Smooth muscle cell (in vitro differentiated cells): ENCODE data around the gene ANXA11. TPM values are rescaled to one million over a fixed set of nuclear protein-coding genes. Genes with fewer than 3 reads are reported as not detected.

Source experiments
- DNase-seq: peaks from one replicate; lab custom pipeline; 2025; ENCODE audit not compliant: unreplicated experiment; lab: John Stamatoyannopoulos, UW
- H2AFZ ChIP-seq: fragments of 200-600 bp; sonication (generic); 2 replicates; pipeline ENCODE4 v1.6.0; 2016; ENCODE audit warnings: antibody characterized with exemption, low read depth, mild to moderate bottlenecking
- H3F3A ChIP-seq: fragments of 200-600 bp; sonication (generic); 2 replicates; pipeline ENCODE4 v1.6.0; 2017; ENCODE audit warnings: antibody characterized with exemption, low read depth
- H3K27ac ChIP-seq: fragments of 200-600 bp; sonication (generic); 2 replicates; pipeline ENCODE4 v1.5.1; 2016; ENCODE audit warnings: low read depth, mild to moderate bottlenecking
- H3K27me3 ChIP-seq: fragments of 200-600 bp; sonication (generic); 2 replicates; pipeline ENCODE4 v1.6.1; 2016; ENCODE audit warnings: low read depth, mild to moderate bottlenecking
- H3K36me3 ChIP-seq: fragments of 200-600 bp; sonication (generic); 2 replicates; pipeline ENCODE4 v1.5.1; 2016; ENCODE audit warnings: low read depth
- H3K4me1 ChIP-seq: fragments of 200-600 bp; sonication (generic); 2 replicates; pipeline ENCODE4 v1.5.1; 2016; ENCODE audit warnings: low read depth
- H3K4me2 ChIP-seq: fragments of 200-600 bp; sonication (generic); 2 replicates; pipeline ENCODE4 v1.6.0; 2016; ENCODE audit warnings: mild to moderate bottlenecking
- H3K4me3 ChIP-seq: fragments of 200-600 bp; sonication (generic); 2 replicates; pipeline ENCODE4 v1.5.1; 2016; ENCODE audit warnings: mild to moderate bottlenecking
- H3K79me2 ChIP-seq: fragments of 200-600 bp; sonication (generic); 2 replicates; pipeline ENCODE4 v1.6.0; 2016; ENCODE audit warnings: low read depth, mild to moderate bottlenecking
- H3K9ac ChIP-seq: fragments of 200-600 bp; sonication (generic); 2 replicates; pipeline ENCODE4 v1.6.0; 2016; ENCODE audit warnings: low read depth
- H3K9me3 ChIP-seq: fragments of 200-600 bp; sonication (generic); replicated peaks from 2 replicates; pipeline ENCODE4 v1.5.1; 2016; ENCODE audit warnings: low read depth
- H4K20me1 ChIP-seq: fragments of 200-600 bp; sonication (generic); 2 replicates; pipeline ENCODE4 v1.6.0; 2016; ENCODE audit warnings: low read depth
- CTCF ChIP-seq: fragments of 200-600 bp; sonication (generic); IDR thresholded peaks from 2 replicates; pipeline ENCODE4 v1.5.1; 2017; ENCODE audit warnings: borderline replicate concordance, mild to moderate bottlenecking, antibody characterized with exemption; ENCODE audit not compliant: insufficient read depth, poor library complexity, severe bottlenecking
- WGBS: methylation state at CpG from one replicate; pipeline ENCODE4 v1.1.7; 2016; ENCODE audit warnings: low lambda C conversion rate; 5-methylcytosine and 5-hydroxymethylcytosine counted together
- polyA plus RNA-seq: library from polyadenylated mRNA; unstranded; fragments of >200 nt; fragmentation: Nextera tagmentation; extraction: Ambion mirVana; gene quantifications from 2 replicates; pipeline ENCODE4 v1.2.1, GENCODE V29; 2016
- total RNA-seq: library from RNA; depleted of rRNA; stranded (reverse); fragments of >200 nt; gene quantifications from 2 replicates; pipeline ENCODE4 v1.2.3, GENCODE V29; 2014

The ANXA11 gene
- total and polyA plus RNA-seq, 2 experiments from 2014 or later = 36.6 to 93.4 TPM

DNA sequence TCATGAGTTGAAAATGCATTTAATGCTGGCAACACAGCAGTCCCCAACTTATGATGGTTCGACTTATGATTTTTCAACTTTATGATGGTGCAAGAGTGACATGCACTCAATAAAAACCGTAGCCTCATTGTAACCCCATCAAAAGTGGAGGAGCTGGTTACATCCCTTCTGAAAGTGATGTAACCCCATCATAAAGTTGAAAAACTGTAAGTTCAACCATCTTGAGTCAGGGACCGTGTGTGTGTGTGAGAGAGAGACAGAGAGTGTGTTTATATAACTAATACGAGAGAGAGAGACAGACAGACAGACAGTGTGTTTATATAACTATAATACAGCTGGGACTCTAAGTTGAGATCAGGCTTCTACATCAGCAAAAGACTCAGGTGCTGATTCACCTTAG is 21.0 kb downstream of the ANXA11 start:
- H4K20me1 ChIP-seq = peaks cover 99% of the 10 kb centered on the region
- no peak overlapping the region for H3K4me3 ChIP-seq
- peaks cover 94% of the 10 kb centered on the region for H3K79me2 ChIP-seq
- no peaks in the 10 kb centered on the region for H3K4me1 ChIP-seq
- H3K27ac ChIP-seq = no peak overlapping the region
- H2AFZ ChIP-seq = no peak overlapping the region
- no peaks in the 10 kb centered on the region for H3K36me3 ChIP-seq
- no peak for TF ChIP-seq CTCF
- no peak overlapping the region for H3K4me2 ChIP-seq
- H3K9ac ChIP-seq = no peak overlapping the region
- H3K9me3 ChIP-seq = no peaks in the 10 kb centered on the region
- no peaks in the 10 kb centered on the region for H3K27me3 ChIP-seq
- no peak for DNase-seq
- no peaks in the 10 kb centered on the region for H3F3A ChIP-seq
- 83% methylated on average over 4 of the region's 4 CpGs for WGBS

GRCh38 chr10:80183436-80183835 is 21.9 kb downstream of the ANXA11 start:
- Histone ChIP-seq H3K4me1 (no peaks in the 10 kb centered on the region), H4K20me1 (peaks cover 99% of the 10 kb centered on the region), H3F3A (no peaks in the 10 kb centered on the region), H3K9ac (no peak overlapping the region), H3K27me3 (no peaks in the 10 kb centered on the region), H3K4me2 (no peak overlapping the region), H2AFZ (no peak overlapping the region), H3K4me3 (no peak overlapping the region), H3K9me3 (no peaks in the 10 kb centered on the region), H3K27ac (no peak overlapping the region), H3K79me2 (peaks cover 87% of the 10 kb centered on the region), H3K36me3 (no peaks in the 10 kb centered on the region)
- no peak for DNase-seq
- TF ChIP-seq CTCF = no peak
- 92% methylated on average over 4 of the region's 4 CpGs for WGBS

- H2AFZ ChIP-seq = no peak overlapping the region
- H3K4me1 ChIP-seq = no peaks in the 10 kb centered on the region
- peaks cover 100% of the 10 kb centered on the region for H4K20me1 ChIP-seq
- no peaks in the 10 kb centered on the region for H3K9me3 ChIP-seq
- no peak for DNase-seq
- no peaks in the 10 kb centered on the region for H3F3A ChIP-seq
- no peaks in the 10 kb centered on the region for H3K27me3 ChIP-seq
- no peak for TF ChIP-seq CTCF
- H3K4me2 ChIP-seq = no peak overlapping the region
- H3K79me2 ChIP-seq = peaks cover 84% of the 10 kb centered on the region
- no peaks in the 10 kb centered on the region for H3K36me3 ChIP-seq
- H3K9ac ChIP-seq = no peak overlapping the region
- WGBS = 96% methylated on average over 6 of the region's 6 CpGs
- no peak overlapping the region for H3K27ac ChIP-seq
- no peak overlapping the region for H3K4me3 ChIP-seq
These were observed 22.4 kb downstream of the ANXA11 start for GRCh38 chr10:80182986-80183385.
